Nucleus accumbens (tissue), 56 donors: Measurements from ENCODE around the gene EMC6.
"Not testable (repeated sequence)": the region's sequence is repeated elsewhere in the genome, so short reads cannot be mapped to it uniquely, and the experiment has no call there.

Source experiments
- DNase-seq, 56 donors: peaks; one replicate each; lab custom pipeline; 2025; lab: John Stamatoyannopoulos, UW

The EMC6 gene

GRCh38 chr17:3698139-3698538 lies 29.5 kb downstream of the EMC6 start:
- DNase-seq = no peak

- DNase-seq = no peak
Measured at GRCh38 chr17:3699951-3700350, 31.3 kb downstream of the EMC6 start.

GRCh38 chr17:3702041-3702539 lies 33.5 kb downstream of the EMC6 start:
- DNase-seq = not testable (repeated sequence)

- no peak for DNase-seq
Measured at GRCh38 chr17:3704931-3705717, 36.5 kb downstream of the EMC6 start.

GRCh38 chr17:3705718-3705984 lies 37.0 kb downstream of the EMC6 start:
- not testable (repeated sequence) for DNase-seq

GRCh38 chr17:3708366-3708765 lies 39.8 kb downstream of the EMC6 start:
- DNase-seq = no peak

- DNase-seq = no peak
Measured at GRCh38 chr17:3710951-3711383, 42.4 kb downstream of the EMC6 start.

GRCh38 chr17:3712811-3713463 lies 44.3 kb downstream of the EMC6 start:
- no peak for DNase-seq

- no peak for DNase-seq
Measured at GRCh38 chr17:3715296-3715695, 46.7 kb downstream of the EMC6 start.

- DNase-seq = no peak
Measured at GRCh38 chr17:3718201-3718600, 49.6 kb downstream of the EMC6 start.

GRCh38 chr17:3719265-3719664 lies 50.7 kb downstream of the EMC6 start:
- DNase-seq = no peak
